Measurements from ENCODE around the gene COTL1.

The COTL1 gene

DNA sequence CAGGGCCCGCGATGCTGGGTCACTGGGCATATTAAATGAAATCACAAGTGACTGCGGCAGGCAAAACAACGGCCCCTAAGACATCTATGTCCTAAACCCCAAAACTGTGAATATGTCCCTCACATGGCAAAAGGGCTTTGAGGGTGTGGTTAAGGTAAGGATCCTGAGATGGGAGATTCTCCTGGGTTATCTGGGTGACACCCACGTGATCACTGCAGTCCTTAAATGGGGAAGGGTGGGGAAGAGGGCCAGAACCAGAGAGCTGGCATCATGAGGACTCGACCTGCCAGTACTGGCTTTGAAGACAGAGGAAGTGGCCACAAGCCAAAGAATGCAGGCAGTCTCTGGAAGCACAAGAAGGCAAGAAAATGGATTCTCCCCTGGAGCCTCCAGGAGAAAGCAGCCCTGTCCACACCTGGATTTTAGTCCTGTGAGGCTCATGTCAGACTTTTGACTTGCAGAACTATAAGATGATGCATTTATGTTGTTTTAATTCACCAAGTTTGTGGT lies 12.5 kb downstream of the COTL1 start:
- H3K4me3 ChIP-seq (ENCODE audit: control insufficient read depth, low read depth, low read length) = no peak overlapping the region
- no peak for TF ChIP-seq CTCF (IDR thresholded peaks at IDR 0.05; ENCODE audit: control insufficient read depth, insufficient read depth, low read depth, low read length, missing control alignments)
- no peak for DNase-seq (ENCODE audit: low read depth)

DNA sequence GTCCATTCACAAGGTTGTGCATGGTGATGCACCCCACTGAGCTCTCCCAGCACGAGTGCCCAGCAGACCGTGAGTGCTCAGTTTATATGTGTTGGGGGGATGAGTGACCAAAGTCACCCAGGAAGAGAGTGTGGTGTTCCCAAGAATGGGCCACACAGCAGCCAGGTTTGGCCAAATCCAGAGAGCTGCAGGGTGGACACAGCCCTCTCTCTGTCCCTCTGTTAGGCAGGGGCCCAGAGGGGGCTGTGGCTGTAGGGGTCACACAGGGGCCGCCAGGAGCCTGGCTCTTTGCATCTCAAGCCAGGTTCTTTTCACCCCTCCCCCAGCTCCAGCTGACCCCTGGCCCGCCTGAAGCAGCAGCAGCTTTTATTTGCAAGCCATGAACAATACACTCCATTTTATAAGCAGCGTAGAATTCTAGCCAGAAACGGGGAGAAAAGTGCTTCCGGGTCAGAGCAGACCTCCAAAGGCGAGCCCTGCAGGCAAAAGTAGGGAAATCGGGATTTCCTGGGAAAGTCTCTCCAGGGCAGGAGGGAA lies 13.3 kb downstream of the COTL1 start:
- H3K4me3 ChIP-seq (ENCODE audit: control insufficient read depth, low read depth, low read length) = no peak overlapping the region
- no peak for TF ChIP-seq CTCF (IDR thresholded peaks at IDR 0.05; ENCODE audit: control insufficient read depth, insufficient read depth, low read depth, low read length, missing control alignments)
- no peak for DNase-seq (ENCODE audit: low read depth)

DNA sequence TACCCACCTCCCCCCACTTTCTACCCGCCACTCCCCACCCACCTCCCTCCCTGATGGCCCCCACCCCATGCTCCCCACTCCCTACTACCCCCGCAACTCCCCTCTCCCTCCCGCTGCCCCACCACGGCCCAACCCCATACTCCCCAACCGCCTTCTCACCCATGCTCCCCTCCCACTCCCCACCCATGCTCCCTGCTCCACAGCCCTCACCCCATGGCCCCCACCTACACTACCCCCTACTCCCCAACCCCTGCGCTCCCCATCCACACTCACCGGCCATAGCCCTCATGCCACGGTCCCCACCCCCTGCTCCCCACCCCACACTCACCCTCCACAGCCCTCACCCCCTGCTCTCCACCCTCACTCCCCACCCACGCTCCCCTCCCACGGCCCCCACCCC lies 13.9 kb downstream of the COTL1 start:
- TF ChIP-seq CTCF (IDR thresholded peaks at IDR 0.05; ENCODE audit: control insufficient read depth, insufficient read depth, low read depth, low read length, missing control alignments) = no peak
- H3K4me3 ChIP-seq (ENCODE audit: control insufficient read depth, low read depth, low read length) = no peak overlapping the region

DNA sequence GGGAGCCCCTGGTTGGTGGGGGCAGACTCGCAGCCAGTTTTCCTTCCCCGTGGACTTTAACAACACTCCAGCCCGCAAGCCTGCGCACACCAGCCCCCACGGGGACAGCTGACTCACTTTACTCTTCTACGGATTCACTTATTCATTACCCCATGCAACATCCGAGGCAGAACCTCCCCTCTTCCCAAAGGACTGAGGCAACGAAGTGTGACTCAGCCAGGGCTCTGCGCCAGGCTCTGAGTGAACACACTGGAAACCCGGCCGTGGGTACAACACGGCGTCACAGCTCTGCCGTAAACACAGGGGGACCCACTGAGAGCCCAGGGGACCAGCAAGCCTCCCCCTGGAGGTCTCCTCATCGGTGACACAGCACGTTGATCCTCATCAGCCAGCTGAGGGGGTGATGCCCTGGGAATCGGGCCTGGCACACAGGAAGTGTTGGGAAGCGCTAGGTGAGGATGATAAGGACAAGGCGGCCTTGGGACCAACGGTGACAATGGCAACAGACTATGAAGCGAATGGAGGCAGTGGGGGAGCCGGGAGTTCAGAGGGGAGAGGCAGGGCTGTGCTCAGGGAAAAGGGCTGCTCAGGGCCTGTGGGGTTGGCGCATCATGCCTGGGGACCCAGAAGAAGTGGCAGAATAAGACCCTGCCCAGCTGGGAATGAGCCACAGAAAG lies 14.6 kb downstream of the COTL1 start:
- H3K4me3 ChIP-seq (ENCODE audit: control insufficient read depth, low read depth, low read length) = peak overlapping the region; percentile 33
- no peak for TF ChIP-seq CTCF (IDR thresholded peaks at IDR 0.05; ENCODE audit: control insufficient read depth, insufficient read depth, low read depth, low read length, missing control alignments)

More for the DNA sequence above, 13.9 kb downstream of the COTL1 start:
- no peak for DNase-seq (ENCODE audit: low read depth)

DNA sequence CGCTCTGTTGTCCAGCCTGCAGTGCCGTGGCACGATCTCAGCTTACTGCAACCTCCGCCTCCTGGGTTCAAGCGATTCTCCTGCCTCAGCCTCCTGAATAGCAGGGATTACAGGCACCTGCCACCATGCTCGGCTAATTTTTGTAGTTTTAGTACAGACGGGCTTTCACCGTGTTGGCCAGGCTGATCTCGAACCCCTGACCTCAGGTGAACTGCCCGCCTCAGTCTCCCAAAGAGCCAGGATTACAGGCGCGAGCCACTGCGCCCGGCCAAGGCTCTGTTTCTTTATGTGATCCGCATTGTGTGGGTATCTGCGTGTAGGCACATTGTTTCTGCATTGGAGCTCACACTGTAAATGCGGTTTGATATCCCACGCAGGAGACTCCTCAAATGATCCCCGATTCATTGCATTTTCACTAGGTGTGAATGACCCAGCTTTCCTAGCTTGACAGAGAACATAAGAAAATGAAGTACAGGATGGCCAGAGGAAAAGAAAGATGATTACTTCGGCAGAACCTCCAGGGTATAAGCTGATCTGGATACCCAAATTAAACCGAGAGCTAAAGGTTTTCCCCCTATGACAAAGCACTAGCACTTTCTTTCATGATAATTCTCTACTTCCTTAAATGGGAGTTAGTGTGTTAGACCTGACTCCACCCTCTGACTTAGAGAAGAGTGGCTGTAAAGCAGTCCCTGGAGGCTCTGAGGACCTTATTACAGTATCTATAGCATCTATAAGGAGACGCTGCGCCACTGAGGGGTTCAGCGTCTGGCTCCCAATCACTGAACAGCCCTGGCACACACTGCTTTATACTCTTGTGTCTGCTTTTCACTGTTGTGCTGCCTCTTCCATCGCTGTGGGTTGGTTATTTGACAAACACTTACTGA lies 17.3 kb downstream of the COTL1 start:
- no peak for DNase-seq (ENCODE audit: low read depth)
- H3K4me3 ChIP-seq (ENCODE audit: control insufficient read depth, low read depth, low read length) = no peak overlapping the region
- TF ChIP-seq CTCF (IDR thresholded peaks at IDR 0.05; ENCODE audit: control insufficient read depth, insufficient read depth, low read depth, low read length, missing control alignments) = no peak

More for the DNA sequence above, 14.6 kb downstream of the COTL1 start:
- DNase-seq (ENCODE audit: low read depth) = peak; percentile 91

DNA sequence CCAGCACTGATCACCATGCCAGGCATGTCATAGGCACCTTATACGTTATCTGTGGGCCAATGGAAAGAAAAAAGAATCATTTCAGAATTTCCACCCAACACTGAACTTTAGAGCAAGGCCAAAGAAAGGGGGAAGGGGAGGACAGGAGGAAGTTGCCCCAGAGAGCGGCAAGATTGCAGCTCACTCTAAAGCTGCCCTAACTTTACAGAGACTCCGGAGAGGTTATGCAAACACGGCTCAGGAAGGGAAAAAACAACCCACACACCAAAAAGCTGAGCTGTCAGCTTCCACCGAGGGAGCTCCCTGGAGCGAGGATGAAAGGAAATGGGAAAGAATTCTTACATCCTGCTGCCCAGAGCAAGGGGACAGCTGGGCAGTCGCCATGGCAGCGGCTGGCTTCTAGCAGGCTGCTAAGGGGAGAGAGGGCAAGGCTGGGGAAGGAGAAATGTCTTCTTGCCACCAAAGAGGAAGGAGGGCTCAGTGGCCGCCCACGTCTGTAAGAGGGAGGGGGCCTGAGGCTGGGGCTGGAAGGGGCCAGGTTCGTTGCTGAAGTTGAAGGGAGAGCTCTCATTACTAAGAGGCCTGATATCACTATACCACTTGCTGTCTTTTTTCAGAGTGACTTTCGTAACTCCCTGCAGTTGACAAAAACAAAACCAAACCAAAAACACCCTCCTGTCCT lies 18.2 kb downstream of the COTL1 start:
- peak; percentile 60 for DNase-seq (ENCODE audit: low read depth)
- no peak for TF ChIP-seq CTCF (IDR thresholded peaks at IDR 0.05; ENCODE audit: control insufficient read depth, insufficient read depth, low read depth, low read length, missing control alignments)
- H3K4me3 ChIP-seq (ENCODE audit: control insufficient read depth, low read depth, low read length) = peak overlapping the region; percentile 9
